NOMO-1 treated with dmso at 0.1 percent for 144 hours (cell line): ENCODE results near the gene SURF6.
A peak's percentile ranks its signal among the peaks of the same experiment; 100 is the strongest.

Experiments used
- DNase-seq: peaks from one replicate; lab custom pipeline; 2025; ENCODE audit not compliant: unreplicated experiment; lab: John Stamatoyannopoulos, UW

SURF6 gene

DNA sequence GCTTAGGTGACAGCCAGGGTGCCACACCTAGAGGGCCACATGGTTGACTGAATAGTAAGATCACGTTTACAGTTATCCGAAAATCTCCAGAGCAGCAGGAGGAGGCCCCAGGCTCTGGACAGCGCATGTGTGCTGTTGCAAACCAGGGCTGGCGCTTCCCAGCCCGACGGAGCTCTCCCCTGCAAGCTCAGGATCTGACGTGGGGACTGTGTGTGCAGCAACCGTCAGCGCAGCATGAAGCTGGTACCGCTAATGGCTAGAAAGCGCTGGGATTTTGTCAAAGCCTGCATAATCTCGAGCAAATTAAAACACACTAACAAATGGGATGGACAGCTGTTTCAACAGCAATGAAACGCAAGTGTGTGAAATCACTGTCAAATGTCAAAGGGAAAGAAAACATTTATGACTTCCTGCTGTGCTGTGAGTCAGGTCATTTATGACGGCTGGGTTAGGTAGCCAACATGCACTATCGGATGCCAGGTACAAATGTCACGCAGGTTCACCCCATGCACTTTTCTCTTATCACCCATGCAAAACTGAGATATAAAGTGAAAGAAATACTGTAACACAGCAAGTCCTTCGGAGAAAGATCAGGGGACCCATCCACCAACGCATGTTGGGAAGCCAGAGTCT is 32.4 kb upstream of the SURF6 start:
- no peak for DNase-seq

DNA sequence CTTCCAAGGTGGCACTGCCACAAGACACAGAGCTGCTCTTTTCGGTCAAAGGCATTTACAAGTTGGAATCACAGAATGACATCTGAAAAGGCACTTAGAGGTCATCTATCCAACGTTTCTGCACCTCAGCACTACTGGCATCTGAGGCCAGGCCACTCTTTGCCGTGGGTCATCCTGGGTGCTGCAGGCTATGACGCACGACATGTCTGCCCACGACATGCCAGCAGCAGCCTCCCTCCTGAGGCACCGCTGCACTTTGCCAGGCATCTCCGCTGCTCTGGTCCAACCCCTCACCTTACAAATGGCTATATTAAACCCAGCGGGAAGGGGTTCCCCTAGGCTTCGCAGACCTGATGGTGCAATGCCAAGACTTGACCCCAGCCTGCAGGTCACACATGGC is 31.8 kb upstream of the SURF6 start:
- no peak for DNase-seq

DNA sequence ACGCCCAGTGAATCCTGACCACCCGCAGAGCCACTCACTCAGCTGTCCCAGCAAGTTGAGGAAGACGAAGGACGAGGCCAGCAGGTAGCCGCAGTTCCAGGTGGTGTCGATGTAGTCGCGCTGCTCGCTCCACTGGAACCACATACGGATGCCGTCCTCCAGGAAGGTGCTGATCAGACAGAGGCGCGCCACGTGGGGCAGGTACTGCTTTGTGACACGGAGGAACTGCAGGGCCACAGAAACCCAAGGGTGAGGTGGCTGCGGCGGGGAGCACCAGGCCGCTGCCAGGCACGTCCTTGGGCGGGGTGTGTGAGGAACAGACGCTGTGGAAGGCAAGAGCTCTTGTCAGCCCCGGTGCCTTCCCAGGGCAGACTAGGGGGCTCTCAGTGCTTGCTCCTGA is 31.2 kb upstream of the SURF6 start:
- no peak for DNase-seq

DNA sequence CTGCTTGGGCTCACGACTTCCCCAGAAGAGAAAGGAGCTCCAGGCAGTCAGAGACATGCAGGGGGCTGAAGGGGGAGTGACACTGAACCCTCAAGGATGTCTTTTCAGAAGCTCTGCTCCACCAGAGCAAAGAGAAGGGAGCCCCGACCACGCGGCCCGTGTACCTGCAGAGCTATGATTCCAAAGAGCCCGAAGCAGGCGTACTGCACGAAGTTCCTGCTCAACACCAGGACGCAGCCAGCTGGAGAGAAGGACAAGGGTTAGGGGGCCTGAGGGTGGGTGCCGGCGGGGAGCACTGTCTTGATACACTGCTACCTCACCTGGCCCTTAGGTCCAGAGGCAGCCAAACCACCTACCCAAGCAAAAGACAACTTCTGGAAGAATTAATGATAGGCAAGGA is 30.4 kb upstream of the SURF6 start:
- no peak for DNase-seq

DNA sequence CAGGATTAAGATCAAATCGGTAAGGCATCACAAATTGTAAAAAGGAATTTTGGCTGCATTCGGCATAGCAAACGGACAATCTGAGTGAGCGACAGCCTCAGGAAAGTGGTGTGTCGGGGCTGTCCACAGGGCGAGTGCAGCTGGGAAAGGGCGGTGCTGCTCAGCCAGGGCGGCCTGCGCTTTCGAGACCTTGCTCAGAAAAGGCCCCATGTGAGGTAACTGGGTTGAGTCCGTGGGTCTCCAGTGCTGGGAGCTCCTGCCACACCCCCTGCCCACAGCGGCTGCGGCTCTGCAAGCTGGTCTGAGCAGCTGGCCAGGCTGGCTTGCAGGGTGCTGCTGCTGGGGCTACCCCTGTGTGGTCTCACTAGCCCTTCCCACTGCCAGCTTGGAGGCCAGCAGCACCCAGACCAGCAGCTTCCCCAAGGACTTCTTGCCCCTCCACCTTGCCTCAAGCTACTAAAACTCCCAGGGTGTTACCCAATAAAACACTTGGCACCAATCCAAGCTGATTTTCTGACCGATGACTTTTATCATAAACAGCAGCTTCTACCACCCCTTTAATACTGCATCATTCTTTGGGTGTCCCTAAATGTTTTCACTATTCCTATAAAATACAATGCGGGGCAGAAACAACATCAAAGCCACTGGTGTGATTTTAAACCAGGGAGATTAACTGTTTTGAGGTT is 26.5 kb upstream of the SURF6 start:
- no peak for DNase-seq

DNA sequence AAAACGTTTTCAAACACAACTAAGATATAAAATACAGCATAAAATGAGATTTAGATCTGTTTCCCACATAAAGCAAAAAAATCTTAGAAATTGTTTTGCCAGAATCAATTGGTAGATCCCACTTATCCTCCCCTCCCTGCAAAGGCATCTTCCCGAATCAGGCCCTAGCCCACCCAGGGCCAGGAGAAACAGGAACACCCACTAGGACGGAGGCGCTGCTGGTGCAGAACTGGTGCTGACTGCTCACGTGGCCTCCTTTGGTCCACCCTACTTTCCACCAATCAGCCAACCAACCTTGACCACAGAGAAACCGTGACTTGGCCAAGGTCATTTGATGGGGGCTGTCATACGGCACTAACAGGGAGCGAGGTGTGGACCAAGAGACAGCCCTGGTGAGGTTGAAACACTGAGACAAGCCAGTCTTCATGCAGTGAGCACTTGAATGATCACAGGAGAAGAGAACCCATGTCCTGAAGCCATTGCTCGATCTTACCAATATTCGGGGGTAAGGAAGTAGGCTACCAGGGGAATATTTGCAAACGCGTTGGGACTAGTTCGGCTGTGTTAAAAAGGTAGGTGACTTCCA is 25.6 kb upstream of the SURF6 start:
- no peak for DNase-seq

DNA sequence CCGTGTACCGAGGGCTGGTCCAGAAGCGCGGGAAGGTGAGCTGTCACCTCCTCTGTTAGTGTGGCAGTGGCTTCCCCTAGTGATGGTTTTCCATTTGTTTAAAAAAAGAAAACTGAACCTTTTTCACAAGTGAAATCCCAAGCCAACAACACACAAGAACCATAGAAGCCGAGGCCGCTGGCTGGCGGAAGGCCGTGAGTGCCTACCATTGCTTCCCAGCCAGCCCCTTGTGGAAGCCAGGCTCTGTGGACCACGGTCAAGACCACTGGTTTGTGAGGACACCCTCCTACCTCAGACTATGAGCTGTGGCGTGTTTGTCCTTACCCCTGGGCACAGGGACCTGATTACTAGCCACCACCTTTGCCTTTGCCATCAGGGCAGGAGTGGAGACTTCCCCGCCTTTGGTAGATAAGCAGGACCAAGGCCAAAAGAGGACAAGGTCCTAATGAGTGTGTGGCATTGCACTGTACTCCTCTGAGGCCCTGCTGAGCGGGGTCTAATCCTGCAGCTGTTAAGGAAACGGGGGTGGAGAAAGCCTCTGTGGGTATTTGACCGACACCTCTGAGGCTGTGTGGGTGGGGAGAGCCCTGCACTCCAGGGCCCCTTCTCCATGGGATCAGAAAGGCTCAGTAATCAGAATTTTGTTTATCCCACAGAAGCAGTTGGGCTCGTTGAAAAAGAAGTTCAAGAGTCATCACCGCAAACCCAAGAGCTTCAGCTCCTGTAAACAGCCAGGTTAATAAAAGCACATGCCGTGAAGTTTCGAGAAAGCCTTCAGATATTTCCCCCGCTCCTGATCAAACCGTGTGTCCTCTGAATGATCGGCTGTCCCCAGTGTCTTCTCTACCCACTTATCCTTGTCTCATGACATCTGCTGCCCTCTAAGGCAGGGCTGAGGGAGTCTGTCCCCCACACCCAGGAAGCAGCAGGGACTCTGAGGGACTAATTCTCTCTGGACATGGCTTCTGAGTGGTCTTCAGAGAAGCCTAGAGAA is 24.7 kb upstream of the SURF6 start:
- no peak for DNase-seq

DNA sequence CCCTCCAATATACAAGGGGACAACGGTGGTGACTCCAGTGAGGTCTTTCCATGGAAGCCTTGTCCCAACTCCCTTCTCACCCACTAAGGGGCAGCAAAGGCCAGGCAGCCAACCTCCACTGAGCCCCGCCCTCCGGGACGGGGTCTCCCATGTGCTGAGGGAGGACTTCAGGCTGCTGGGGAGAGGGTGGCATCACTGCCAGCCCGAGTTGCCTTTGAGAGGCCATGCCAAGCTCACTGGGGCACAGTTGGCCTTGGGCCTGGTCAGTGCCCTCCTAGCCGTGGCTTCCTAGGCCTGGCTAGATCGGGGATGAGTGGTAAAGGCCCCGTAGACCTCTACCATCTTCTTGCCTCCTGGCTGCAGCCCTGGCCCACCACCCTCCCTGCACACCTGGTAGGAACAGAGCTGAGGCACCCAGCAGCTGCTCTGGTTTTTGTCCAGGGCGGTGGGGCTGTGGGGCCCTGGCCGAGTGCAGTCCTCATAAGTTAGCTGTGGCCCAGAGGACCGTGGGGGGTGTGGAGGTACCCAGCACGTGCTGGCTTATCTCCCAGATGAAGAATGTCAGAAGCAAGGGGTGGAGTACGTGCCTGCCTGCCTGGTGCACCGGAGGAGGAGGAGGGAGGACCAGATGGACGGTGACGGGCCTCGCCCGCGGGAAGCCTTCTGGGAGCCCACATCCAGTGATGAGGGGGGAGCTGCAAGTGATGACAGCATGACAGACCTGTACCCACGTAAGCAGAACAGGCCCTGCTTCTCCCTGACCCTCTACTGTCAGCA is 23.6 kb upstream of the SURF6 start:
- DNase-seq: no peak

DNA sequence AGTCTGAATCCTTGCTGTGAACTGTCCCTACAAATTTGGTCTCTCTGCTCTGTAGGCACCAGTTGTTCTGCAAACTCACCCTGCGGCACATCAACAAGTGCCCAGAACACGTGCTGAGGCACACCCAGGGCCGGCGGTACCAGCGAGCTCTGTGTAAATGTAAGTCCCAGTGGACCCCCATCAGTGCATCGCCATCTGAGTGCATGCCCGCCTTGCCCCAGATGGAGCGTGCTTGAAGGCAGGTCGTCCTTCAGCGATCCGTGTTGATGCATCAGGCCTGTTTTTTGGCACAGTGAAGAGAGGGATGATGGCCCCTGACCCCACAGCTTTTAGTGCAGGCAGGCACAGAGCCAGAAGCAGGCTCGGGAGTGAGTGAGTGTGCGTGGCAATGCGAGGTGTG is 21.7 kb upstream of the SURF6 start:
- DNase-seq: no peak

DNA sequence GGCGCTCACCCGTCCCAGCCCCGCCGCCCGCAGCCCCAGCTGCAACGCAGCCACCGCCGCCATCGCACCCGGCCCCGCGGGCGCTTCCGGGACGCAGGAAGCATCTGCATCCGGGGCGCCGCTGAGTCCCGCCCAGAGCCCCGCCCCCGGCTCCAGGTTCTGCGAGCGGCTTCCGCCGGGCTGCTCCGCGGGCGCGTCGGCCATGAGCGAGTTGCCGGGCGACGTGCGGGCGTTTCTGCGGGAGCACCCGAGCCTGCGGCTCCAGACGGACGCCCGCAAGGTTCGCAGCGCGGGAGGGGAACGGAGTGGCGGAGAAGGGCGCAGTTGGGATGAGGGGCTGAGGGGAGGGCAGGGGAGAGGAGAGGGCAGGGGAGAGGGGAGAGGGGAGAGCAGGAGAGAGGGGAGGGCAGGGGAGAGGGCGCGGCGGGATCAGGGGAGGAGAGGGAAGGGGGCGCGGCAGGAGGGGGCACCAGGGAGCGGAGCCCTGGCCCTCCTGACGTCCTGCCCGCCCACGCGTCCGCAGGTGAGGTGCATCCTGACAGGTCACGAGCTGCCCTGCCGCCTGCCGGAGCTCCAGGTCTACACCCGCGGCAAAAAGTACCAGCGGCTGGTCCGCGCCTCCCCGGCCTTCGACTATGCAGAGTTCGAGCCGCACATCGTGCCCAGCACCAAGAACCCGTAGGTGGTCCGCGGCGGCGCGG is 20.6 kb upstream of the SURF6 start, which contains the start of the genes SURF1 and SURF2:
Gene SURF1 (minus strand): TSS at position 97 of the 701 bp plus-strand sequence. CDS start 34 bp downstream, at position 63.
Gene SURF2 (plus strand): TSS at position 160 of the 701 bp plus-strand sequence. CDS start 43 bp downstream, at position 203.
- peak; percentile 57 for DNase-seq

DNA sequence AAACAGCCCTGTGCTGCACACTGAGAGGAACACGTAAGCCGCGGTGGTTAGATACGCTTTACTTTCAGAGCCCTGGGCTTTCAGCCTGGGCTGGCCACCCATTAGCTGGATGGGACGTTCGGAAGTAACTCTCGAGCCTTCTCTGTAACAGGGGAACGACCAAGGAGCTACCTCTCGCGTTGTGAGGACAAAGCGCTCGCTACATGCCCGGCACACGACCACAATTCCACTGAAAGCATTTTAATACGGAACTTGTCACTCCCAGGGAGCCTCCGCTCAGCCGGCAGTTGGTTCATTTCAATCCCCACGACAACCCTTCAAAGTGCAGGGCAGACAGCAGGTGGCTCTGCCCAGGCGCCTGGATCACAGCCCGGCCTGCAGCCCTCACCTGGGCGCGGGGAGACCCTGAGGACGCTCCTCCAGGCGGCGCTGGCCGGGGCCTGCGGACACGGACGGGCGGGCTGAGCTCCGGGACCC is 19.9 kb upstream of the SURF6 start:
- peak; percentile 13 for DNase-seq

DNA sequence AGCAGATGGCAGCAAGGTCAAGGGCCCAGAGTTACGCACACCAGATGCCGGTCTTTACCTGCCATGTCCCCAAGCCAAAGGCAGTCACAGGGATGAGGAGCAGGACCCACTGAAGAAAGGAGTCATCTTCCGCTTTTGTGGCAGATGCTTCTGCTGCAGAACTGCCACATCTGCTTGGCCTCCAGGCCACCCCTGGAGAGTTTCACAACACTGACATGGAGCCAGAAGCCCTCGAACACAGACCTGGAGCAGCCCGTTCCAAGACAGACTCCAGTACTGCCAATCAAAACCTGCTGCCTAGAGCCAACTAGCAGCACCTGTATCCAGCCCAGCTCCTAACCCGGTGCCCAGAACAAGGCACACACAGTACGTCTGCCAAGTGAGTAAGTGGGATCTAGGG is 18.8 kb upstream of the SURF6 start:
- DNase-seq: peak; percentile 69

DNA sequence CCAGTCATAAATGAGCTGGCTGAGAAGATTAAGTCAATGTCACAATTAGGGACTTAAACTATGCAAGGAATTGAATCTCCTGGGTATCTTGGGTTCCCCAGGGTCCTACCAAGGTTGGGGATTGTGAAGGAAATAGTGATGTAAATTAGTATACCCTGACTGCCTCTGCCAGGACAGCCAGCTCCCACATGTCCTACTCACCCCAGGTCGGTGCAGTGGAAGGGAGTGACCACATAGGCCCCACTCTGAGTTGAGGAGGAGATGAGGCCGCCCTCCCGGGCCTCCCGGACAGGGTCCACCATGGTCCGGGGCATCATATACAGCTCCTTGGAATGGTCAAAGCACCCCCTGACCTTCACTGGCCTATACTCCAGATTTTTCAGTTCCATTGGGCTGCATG is 17.6 kb upstream of the SURF6 start:
- DNase-seq: no peak

DNA sequence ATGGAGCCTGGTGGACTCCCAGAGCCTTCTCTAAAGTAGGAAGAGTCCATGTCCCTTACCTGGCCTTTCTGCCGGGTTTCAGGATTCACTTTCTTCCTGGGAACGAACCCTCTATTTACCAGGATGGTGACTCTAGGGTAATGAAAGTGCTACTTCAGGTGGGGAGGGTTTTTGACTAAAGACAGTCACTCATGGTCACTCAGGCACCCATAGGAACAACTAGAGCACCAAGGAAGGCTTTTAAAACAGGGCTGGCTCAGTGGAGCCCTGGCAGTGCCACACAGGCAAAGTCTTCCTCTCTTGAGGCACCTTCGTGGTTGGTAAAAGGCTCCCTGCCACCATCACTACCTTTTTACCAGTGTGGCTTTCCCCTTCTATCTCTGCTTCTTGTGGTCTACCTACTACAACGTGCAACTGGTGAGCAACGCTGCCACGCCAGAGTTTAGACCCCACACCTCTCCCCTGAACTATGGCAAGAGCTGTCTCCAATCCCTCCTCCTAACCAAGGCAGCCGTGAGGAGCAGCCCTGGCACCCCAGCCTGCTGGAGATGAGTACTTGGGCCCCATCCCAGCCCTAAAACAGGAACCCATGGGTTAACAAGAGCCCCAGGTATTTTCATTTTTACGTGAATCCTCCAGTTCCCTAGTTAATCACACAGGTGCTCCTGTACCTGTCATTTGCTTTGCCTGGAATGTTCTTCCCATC is 16.8 kb upstream of the SURF6 start:
- DNase-seq: no peak

DNA sequence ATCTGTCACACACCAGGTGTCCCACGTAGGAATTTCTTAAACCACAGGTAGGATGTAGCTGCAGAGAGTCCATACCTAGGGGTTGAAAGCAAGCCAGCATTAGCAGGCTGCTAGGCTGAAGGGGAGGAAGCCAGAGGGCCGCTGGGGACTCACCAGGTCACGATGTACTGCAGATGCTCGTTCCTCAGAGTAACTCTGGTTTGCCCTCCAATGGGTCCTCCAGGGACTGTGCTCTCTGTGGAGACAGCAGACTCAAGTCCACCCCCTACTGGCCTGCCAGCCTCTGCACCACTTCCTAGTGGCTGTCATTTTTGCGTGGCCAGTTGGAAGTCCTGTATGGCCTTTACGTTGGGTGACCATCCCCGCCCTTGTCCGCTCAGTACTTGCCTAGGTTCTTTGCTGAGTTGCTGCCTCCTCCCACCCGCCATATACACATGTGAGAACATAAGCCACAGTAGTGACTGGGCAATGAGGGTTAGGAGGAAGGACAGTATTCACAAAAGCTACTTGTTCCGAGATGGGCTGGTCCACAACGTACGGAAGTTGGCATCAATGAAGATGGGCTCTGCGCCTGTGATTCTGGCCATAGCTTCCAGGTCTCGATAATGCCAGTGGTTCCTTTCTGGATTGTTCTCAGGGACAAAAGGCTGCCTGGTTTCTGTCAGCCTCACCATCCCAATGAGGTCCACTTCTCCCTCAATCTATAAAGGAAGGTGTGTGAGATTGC is 16.1 kb upstream of the SURF6 start:
- DNase-seq: peak; percentile 28

DNA sequence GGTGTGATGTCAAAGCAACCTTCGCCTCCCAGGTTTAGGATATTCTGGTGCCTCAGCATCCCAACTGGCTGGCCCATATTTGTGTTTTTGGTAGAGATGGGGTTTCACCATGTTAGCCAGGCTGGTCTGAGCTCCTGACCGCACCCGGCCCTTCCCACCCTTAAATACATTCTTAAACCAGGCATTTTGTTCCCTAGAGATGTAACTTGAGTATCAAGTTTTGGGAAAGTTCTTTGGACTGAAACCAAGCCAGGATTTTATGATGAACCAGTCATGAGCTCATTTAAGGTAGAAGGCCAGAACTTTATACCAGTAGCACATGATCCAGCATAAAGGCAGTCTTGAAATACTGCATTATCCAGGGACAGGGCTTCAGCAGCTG is 15.5 kb upstream of the SURF6 start:
- no peak for DNase-seq

DNA sequence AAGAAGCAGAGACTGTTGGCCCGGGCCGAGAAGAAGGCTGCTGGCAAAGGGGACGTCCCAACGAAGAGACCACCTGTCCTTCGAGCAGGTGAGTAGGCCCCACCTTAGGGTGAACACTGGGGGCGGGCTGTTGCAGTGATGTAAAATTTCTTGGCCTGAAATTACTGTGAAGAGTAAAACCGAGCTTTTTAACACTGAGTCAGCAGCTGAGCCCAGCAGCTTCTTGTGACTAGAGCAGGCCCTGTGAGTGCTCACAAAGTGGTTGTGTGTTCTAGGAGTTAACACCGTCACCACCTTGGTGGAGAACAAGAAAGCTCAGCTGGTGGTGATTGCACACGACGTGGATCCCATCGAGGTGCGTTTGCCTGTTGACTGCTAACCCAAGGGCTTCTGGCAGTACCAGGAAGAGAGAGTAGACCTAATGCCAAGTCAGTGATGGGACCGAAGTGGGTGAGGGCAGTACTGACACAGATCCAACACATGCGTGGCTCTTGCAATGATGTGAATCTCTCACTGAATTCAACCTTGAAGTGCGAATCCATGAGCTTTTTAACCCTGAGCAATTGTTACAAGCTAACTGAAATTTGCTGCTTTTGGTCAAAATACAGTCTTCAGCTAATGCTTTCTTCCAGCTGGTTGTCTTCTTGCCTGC is 14.1 kb upstream of the SURF6 start:
- DNase-seq: no peak
